HG03565 (cell line): ENCODE data around the gene NSA2.
"Not testable (repeated sequence)": the region's sequence is repeated elsewhere in the genome, so short reads cannot be mapped to it uniquely, and the experiment has no call there.

Experiments
- ATAC-seq: cut with Tn5 transposase; IDR thresholded peaks from one replicate; pipeline ENCODE4 v1.9.1; 2021; ENCODE audit warnings: mild to moderate bottlenecking, moderate library complexity; ENCODE audit not compliant: unreplicated experiment

Gene NSA2

DNA sequence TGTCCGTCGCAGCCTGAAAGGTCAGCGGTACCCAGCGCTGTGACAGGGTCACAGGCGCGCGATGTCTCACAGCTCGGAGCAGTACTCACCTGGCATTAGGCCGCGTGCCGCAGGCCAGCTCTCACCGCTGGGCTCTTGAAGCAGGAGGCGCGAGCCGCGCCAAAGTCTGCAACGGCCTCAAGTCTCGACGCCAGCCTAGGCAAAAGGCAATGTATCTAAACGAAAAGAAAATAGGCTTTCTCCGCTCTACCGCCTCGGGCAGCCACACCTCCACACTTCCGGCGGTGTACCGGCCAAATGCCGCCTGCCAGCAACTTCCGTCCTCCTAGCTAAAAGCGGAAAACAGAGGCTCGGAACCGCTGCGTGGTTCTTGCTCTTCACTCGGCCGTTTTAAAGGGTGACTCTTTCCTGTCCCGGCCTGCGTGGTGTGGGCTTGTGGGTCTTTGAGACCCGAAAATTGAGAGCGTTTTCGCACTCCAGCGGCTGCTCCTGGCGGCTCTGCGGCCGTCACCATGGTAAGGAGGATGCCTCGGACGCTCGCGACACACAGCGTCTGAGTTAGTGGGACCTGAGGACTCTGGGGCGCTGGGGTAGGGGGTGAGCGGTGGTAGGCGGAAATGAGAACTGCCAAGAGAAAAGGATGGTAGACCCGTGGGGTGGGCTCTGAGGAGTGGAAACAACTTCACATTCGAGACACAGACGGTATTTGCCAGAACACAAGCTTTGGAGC is at the start of gene NSA2, which contains the start of gene GFM2:
TSS of gene NSA2 (plus strand) at position 401 of the 730 bp plus-strand sequence. CDS start at position 513, 112 bp downstream.
TSS of gene GFM2 (minus strand) at position 269 of the 730 bp plus-strand sequence. CDS start 3,375 bp downstream, outside the sequence.
- peak; percentile 88 for ATAC-seq

DNA sequence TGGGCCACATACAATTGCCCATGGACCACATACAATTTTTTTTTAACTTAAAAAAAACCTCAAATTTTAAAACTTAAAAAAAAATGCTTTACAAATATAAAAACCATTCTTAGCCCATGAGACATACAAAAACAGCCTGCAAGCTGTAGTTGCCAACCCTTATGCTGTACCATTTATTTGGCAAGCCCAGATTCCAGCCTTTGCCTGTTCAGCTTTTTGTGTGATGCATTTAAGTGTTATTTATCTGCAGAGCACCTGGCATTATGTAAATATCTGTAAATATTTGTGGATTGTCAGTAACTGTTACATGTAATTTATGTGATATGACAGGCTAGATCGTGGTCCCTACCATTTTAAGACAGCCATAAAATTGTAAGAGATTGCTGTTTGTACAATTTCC is 49.5 kb upstream of the NSA2 start:
- ATAC-seq, result no peak

DNA sequence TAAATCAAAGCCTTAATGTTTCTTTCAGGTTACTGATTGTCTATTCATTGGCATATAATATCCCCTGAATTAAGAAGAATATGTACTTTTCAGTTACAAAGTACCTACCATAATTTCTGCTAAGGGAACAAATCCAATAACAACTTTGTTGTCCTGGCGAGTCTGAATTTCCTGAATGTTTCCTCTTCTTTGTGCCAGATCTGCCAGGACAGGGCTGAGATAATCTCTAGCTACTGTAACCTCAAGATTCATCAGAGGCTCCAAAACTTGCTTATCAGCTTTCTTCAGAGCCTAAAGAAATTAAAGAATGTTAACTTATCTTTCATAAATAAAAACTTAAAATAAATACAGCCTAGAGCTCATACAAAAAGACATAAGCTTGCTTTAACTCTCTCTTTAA is 44.8 kb upstream of the NSA2 start:
- ATAC-seq, result no peak

DNA sequence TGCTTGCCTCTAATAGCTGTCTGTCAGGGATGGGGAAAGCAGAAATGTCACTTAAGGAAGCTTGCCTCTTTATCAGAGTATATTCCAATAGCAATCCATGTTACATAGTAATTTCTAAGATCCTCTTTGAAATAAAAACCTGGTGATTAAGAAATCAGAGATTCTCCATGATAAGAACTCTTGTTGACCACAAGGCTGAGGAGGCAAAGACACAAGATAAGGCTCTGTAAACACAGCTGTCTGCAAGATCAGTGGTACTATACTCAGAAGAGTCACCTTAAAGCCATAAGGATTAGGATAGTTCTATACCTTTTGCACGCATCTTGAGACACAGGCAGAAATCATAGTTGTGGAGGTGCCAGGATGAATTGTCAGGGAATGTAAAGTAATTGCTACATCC is 41.7 kb upstream of the NSA2 start:
- ATAC-seq, result no peak

DNA sequence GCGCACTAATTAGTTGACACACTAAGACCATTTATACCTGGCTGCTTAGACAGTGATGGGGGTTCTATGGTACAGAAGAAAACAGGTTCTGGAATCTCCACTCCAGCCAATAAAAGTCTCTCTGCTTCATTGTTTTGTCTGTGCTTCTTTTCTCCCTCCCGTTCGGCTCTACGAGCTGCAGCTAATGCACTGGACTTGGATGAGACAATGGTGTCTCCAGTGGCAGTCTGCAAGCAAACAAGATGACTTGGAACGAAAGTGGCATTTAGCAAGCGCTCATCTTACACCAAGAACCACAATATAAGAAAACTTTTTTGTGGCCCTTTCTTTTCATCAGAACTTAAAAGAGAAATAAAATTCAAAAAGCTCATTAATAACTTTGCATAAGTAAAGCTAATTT is 30.3 kb upstream of the NSA2 start:
- ATAC-seq, result no peak

DNA sequence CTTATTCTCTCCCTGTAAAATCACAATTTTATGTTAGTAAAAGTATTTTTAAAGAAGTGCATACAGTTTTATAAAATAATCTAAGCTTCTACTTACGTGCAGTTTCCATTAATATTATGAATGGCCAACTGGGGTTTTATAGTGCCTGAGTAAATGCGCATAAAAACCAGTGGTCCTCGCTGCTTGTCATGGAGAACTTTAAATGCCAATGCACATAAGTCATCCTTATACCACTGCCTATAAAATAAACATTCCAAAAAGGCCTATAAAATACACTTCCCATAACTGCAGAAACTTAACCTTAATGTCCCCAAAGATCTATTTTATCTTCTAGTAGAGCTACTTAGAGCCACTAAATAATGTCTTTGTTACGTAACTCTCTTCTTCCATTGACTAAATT is 28.6 kb upstream of the NSA2 start:
- no peak for ATAC-seq

DNA sequence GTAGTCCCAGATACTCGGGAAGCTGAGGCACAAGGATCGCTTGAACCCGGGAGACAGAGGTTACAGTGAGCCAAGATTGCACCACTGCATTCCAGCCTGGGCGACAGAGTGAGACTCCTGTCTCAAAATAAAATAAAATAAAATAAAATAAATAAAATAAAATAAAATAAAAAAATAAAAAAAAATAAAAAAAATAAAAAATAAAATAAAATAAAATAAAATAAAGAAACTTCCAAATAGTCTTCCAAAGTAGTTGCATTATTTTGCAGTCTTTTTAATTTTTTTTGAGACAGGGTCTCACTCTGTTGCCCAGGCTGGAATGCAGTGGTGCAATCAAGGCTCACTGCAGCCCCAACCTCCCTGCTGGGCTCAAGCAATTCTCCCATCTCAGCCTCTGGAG is 18.3 kb upstream of the NSA2 start:
- ATAC-seq, result not testable (repeated sequence)

DNA sequence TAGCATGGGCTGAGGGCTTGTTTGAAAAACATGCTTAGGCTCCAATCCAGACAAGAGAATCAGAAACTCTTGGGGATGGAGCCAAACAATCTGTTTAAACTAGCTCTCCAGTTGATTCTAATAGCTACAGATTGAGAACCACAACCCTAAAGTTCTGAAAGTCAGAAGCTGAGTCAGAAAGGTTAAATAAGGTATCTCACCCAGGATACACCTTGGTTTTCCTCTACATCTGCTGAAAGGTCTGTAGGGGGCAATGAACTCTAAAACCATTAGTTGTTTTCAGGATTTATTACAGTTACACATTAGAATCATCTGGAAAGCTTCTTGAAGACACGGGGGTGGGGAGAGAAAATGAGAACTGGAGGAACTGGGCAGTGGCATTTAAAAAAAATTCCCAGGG is 5.8 kb upstream of the NSA2 start:
- ATAC-seq, result no peak

DNA sequence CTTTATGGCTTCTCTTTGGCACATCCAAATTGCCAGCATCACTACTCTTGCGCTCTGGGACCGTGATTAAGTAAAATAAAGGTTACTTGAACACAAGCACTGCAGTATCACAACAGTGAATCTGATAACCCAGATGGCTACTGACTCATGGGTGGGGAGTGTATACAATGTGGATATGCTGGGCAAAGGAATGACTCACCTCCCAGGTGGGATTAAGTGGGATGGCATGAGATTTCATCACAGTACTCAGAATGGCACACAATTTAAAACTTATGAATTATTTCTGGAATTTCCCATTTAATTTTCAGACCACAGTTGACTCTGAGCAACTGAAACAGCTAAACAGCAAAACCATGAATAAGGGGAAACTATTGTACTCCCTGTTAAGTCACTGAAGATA is 4.5 kb upstream of the NSA2 start:
- ATAC-seq, result no peak

DNA sequence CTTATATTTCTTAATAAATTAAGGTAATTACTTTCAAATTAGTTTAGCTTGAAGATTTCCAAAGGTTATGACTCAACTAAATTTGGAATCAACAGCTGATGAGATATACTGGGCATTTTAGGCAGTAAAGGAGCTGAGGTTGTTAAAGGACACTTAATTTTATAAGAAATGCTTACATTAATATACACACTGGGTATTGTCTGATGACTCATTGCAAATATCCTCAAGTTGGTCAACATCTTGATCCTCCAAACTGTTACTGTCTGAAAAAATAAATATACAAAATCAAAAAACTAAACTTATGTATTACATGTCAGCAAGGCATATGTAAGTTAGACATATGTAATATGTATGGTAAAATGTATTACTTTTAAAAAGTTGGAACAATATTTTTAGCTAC is 3.5 kb upstream of the NSA2 start:
- ATAC-seq, result no peak

DNA sequence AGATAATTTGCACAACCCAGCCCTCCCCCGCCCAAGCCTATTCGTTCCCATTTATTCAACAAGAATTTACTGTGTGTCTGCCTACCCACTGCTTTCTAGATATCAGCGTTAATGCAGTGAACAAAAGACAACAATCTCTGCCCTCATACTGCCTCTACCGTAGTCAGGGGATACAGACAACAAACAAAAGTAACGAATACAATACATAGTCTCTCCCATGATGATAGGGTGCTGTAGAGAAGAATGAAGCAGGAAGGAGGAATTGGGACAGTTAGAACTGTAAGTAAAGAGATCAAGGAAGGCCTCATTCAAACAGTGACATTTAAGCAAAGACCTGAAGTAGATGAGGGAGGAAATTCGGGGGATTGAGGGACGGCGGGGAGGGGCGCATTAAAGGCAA is 1.8 kb upstream of the NSA2 start:
- ATAC-seq, result no peak

DNA sequence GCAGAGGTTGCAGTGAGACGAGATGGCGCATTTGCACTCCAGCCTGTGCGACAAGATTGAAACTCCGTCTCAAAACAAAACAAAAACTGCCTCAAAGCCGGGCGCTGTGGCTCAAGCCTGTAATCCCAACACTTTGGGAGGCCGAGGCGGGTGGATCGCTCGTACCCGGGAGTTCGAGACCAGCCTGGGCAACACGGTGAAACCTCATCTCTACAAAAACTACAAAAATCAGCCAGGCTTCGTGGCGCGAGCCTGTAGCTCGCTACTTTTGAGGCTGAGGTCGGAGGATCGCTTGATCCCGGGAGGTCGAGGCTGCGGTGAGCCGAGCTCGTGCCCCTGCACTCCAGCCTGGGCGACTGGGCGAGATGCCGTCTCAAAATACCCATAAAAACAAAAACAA is 1.1 kb upstream of the NSA2 start:
- no peak for ATAC-seq

DNA sequence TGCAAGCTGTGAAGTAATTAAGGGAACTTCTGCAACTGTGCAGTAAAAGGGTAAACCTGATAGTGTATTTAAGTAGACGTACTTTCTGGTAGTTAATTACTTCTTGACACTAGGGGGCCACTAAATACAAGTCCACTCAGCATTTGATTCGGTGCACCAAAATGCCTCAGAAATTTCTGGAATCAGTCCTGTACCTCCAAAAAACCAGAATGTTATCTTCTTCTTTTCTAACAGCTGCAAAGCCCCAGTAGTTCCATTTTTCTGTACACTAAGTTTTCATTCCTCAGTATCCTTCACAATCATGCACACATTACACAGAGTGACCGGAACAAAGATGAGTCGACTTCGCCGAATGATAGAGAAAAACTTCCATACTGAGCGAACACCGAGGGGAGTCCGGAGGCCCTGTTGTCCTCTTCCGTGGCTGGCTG is 616 bp upstream of the NSA2 start:
- peak; percentile 16 for ATAC-seq

DNA sequence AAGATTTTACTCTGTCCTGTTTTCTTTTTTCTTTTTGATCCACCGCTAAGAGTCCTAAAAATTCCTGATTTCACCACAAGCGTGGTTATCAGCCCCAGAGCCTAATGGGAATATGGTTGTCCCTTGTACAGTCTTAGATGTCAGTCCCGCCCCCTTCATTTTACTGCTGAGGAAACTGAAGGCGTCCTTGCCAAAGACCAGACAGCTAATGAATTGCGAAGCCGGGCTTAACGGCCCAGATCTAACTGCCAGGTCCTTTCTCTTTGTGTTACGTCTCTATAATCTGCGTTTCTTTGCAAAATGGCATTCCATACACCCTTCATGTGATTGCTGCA is 497 bp downstream of the NSA2 start:
- ATAC-seq, result peak; percentile 23

DNA sequence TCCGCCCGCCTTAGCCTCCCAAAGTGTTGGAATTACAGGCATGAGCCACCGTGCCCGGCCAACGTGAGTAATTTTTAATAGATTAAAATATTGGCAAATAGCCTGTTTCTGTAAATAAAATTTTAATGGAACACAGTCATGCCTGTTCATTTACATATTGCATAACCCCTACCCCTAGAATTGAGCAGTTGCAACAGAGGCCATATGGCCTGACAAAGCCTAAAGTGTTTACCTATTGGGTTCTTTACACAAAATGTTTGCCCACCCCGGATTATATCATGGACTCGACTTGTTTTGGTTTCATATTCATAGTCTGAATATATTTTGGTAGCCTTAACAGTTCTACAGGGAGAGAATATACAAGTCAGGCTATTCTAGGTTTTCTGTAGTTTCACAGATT is 5.3 kb downstream of the NSA2 start:
- ATAC-seq, result no peak

DNA sequence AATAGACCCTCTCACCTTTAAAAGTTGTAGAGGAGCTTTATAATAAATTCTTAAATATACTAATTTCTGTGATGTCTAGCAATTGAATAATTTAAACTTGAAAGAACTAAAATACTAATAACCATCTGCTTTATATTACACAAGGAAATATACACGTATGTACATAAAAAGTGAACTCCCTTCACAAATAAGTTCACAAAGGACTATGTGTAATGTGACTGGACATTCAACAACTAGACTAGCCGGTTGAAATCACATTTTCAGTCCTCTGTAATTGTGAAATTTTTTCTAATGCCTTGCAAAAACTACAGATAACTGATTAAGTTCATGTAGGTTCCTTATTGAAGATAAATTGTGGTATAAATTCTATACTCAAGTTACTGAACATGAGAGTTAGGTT is 11.6 kb downstream of the NSA2 start:
- ATAC-seq, result no peak

DNA sequence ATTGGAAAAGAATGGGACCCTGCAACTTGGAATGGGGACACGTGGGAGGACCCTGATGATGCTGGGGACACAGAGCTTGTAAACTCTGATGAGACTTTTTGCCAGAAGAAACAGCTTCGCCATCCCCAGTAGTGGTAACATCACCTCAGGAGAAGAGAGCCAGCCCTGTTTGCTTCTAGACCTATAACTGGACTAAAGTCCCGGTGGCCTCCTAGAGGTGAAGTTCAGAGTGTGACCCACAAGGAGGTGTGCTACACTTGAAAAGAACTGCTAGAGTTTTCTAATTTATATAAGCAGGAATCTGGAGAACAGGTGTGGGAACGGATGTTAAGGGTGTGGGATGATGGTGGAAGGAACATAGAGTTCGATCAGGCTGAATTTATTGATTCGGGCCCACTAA is 19.8 kb downstream of the NSA2 start:
- ATAC-seq, result no peak

DNA sequence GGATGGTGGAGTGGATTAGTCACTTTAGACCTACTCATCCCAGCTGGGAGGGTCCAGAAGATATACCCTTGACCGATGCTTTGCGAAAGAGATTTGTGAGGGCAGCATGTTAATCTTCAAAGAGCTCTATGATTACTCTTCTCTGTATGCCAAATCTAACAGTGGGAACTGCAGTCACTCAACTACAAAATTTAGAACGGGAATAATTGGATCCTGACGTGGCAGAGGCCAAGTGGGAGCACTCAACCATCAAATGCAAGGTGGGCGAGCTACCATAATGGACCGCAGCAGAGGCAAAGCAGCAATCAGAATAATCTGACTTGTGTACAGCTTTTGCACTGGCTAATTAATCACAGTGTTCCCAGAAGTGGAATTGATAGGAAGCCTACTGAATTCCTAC is 20.4 kb downstream of the NSA2 start:
- no peak for ATAC-seq

DNA sequence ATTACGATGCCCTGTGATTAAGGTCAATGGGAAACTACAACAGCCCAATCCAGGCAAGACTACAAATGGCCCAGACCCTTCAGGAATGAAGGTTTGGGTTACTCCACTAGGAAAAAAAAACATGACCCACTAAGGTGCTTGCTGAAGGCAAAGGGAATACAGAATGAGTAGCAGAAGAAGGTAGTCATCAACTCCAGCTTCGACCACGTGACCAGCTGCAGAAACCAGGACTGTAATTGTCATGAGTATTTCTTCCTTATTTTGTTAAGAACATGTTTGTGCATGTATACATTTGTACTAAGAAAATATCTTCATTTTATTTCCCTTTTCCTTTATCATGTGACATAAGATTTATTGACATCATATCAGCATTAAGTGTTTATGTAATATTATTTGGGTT is 24.6 kb downstream of the NSA2 start:
- ATAC-seq, result not testable (repeated sequence)

DNA sequence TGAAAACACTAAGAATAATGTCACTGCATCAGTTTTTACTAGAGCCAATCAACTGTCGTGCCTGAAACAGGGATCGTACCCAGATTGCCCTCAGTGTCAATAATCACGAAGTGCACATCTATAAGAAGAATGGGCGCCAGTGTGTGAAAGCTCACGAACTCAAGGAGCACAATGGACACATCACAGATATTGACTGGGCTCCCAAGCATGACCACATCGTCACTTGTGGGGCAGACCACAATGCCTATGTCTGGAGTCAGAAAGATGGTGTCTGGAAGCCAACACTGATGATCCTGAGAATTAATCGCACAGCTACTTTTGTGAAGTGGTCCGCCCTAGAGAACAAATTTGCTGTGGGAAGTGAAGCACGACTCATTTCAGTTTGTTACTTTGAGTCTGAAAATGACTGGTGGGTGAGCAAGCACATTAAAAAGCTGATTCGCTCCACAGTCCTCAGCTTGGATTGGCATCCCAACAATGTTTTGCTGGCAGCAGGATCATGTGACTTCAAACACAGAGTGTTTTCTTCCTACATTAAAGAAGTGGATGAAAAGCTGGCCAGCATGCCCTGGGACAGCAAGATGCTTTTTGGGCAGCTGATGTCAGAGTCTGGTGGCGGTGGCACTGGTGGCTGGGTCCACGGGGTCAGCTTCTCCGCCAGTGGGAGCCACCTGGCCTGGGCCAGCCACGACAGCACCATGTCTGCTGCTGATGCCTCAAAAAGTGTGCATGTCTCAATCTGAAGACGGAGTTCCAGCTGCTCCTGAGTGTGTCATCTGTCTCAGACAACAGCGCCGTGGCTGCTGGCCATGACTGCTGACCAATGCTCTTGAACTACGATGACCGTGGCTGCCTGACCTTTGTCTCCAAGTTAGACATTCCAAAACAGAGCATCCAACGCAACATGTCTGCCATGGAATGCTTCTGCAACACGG is 32.2 kb downstream of the NSA2 start:
- no peak for ATAC-seq

DNA sequence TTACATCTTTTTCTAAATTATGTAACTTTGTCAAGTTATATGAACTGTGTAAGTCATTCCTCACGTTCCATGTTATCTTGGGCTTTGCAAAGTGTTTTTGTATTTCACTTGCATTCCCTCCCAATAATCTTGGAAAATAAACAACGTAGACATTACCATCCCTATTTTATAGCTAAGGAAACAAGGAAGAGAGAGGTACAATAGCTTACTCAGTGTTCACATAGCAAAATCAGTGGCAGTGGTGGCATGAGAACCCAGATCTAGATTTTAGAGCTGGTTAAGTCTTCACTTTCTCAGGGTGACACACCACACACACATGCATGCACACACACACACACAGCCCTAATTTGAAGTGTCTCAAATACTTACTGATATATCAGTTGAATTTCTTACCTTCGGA is 34.1 kb downstream of the NSA2 start:
- no peak for ATAC-seq

DNA sequence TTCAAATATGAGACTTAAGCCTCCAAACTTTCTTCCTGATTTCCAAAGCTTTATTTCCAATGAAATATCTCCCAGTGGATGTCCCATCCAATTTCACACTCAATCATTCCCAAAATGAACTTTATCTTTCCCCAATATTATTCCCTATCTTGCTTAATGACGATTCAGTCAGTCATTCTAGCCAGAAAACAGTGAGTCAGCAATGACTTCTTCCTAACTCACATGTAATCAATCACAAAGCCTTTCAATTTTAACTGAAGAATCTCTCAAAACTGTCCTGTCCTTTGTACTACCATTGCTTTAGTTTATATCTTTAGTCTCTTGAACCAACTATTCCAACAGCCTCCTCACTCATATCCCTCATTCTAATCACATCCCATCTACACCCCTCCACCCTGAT is 34.9 kb downstream of the NSA2 start:
- no peak for ATAC-seq
